ENCODE data around the gene LSAMP.
A peak's percentile ranks its signal among the peaks of the same experiment; 100 is the strongest.

Gene LSAMP

GRCh38 chr3:116046350-116046749 is 398.9 kb downstream of the LSAMP start:
- DNase-seq, result no peak

- no peak for DNase-seq
These were observed 400.0 kb downstream of the LSAMP start for GRCh38 chr3:116045314-116045713.

GRCh38 chr3:116040152-116040551 is 405.1 kb downstream of the LSAMP start:
- no peak for DNase-seq

- no peak for DNase-seq
These were observed 405.7 kb downstream of the LSAMP start for GRCh38 chr3:116039651-116039985.

GRCh38 chr3:116038968-116039650 is 406.2 kb downstream of the LSAMP start:
- DNase-seq, result no peak

GRCh38 chr3:116037954-116038911 is 407.1 kb downstream of the LSAMP start:
- DNase-seq, result no peak

- no peak for DNase-seq
These were observed 409.9 kb downstream of the LSAMP start for GRCh38 chr3:116035429-116035828.

GRCh38 chr3:116034794-116035193 is 410.5 kb downstream of the LSAMP start:
- no peak for DNase-seq

GRCh38 chr3:116034086-116034485 is 411.2 kb downstream of the LSAMP start:
- no peak for DNase-seq

- DNase-seq, result no peak
These were observed 411.8 kb downstream of the LSAMP start for GRCh38 chr3:116033516-116033915.

- no peak for DNase-seq
These were observed 413.1 kb downstream of the LSAMP start for GRCh38 chr3:116032176-116032575.

- DNase-seq, result no peak
These were observed 415.0 kb downstream of the LSAMP start for GRCh38 chr3:116030131-116030850.

GRCh38 chr3:116029266-116029665 is 416.0 kb downstream of the LSAMP start:
- no peak for DNase-seq

GRCh38 chr3:116028157-116028556 is 417.1 kb downstream of the LSAMP start:
- no peak for DNase-seq

- no peak for DNase-seq
These were observed 424.3 kb downstream of the LSAMP start for GRCh38 chr3:116020989-116021388.

GRCh38 chr3:116020495-116020894 is 424.8 kb downstream of the LSAMP start:
- DNase-seq, result no peak

- no peak for DNase-seq
These were observed 426.0 kb downstream of the LSAMP start for GRCh38 chr3:116019254-116019763.

- no peak for DNase-seq
These were observed 426.6 kb downstream of the LSAMP start for GRCh38 chr3:116018646-116019045.

GRCh38 chr3:116015931-116016330 is 429.4 kb downstream of the LSAMP start:
- no peak for DNase-seq

- DNase-seq, result no peak
These were observed 438.3 kb downstream of the LSAMP start for GRCh38 chr3:116007000-116007399.

- DNase-seq, result peak; percentile 40
These were observed 439.9 kb downstream of the LSAMP start for GRCh38 chr3:116005404-116005803.

- DNase-seq, result no peak
These were observed 443.1 kb downstream of the LSAMP start for GRCh38 chr3:116002235-116002634.

GRCh38 chr3:116001151-116001621 is 444.1 kb downstream of the LSAMP start:
- no peak for DNase-seq
